Sigmoid colon (tissue), 7 donors: ENCODE results near the gene ZFPM1. TPM values are rescaled to one million over a fixed set of nuclear protein-coding genes. Genes with fewer than 3 reads are reported as not detected.

Experiments
- DNase-seq: peaks from one replicate; pipeline ENCODE4 v3.0.0-alpha.2; 2019
- H3K27ac ChIP-seq, 4 donors: fragments of 200-600 bp; sonication (generic); one replicate each; pipeline ENCODE4 v1.5.1; 2016 to 2019; ENCODE audit warnings: mild to moderate bottlenecking in 1 of 4
- H3K27me3 ChIP-seq, 3 donors: fragments of 200-600 bp; sonication (generic); one replicate each; pipeline ENCODE4 v1.5.1; 2019; ENCODE audit warnings: mild to moderate bottlenecking in 1 of 3
- H3K36me3 ChIP-seq, 4 donors: fragments of 200-600 bp; sonication (generic); one replicate each; pipeline ENCODE4 v1.5.1; 2016 to 2019
- H3K4me1 ChIP-seq, 4 donors: fragments of 200-600 bp; sonication (generic); one replicate each; pipeline ENCODE4 v1.5.1; 2017 to 2019
- H3K4me3 ChIP-seq, 4 donors: fragments of 200-600 bp; sonication (generic); one replicate each; pipeline ENCODE4 v1.5.1; 2017 to 2019; ENCODE audit warnings: mild to moderate bottlenecking in 2 of 4, moderate library complexity in 1 of 4
- H3K9me3 ChIP-seq, 4 donors: fragments of 200-600 bp in 3 of 4; sonication (generic) in 3 of 4; one replicate each; pipeline versions ENCODE4 v1.5.1 to v1.6.1; 2013 to 2019
- CTCF ChIP-seq, 4 experiments: fragments of 450-650 bp in 3 of 4; fragments of 200-600 bp in 1 of 4; IDR thresholded peaks; one replicate each; pipeline ENCODE4 v1.5.1; 2016 to 2019; ENCODE audit warnings: antibody characterized with exemption in 4 of 4, mild to moderate bottlenecking in 3 of 4, moderate library complexity in 2 of 4
- EP300 ChIP-seq, 4 donors: sonication (generic); formaldehyde crosslinking; IDR thresholded peaks; one replicate each; pipeline ENCODE4 v1.6.1; 2017; ENCODE audit warnings: antibody characterized with exemption in 4 of 4
- POLR2A ChIP-seq, 2 donors: fragments of 450-650 bp; IDR thresholded peaks; one replicate each; pipeline ENCODE4 v1.6.1; 2016; ENCODE audit warnings: antibody characterized with exemption in 2 of 2, mild to moderate bottlenecking in 2 of 2, moderate library complexity in 2 of 2
- POLR2AphosphoS5 ChIP-seq, 4 donors: sonication (generic); formaldehyde crosslinking; IDR thresholded peaks; one replicate each; pipeline ENCODE4 v1.6.1; 2017; ENCODE audit warnings: antibody characterized with exemption in 4 of 4
- WGBS, 2 donors: extraction: QIAGEN DNeasy Blood & Tissue Kit; methylation state at CpG; one replicate each; pipeline ENCODE4 v1.1.7; 2013; 5-methylcytosine and 5-hydroxymethylcytosine counted together
- intact Hi-C: fragments of 100-400 bp; cut with DNase I; formaldehyde crosslinking; loops from one replicate; pipeline ENCODE4 v1.15.1; 2023
- polyA plus RNA-seq, 3 donors: library from polyadenylated mRNA; stranded (reverse); fragments of 200-250 nt; gene quantifications; one replicate each; pipeline ENCODE4 v1.2.3, GENCODE V29; 2013
- total RNA-seq, 4 donors: library from RNA; depleted of rRNA; stranded (reverse); fragments of >200 nt; gene quantifications; one replicate each; pipeline ENCODE4 v1.1.0, GENCODE V29; 2016
- donor health status: healthy with polysubstance abuse.
- donor health status: Bipolar disorder and iron deficiency.
- donor health status: healthy.

Gene ZFPM1
- total and polyA plus RNA-seq, 7 donors, result 0.27 to 3.7 (median 0.66) TPM

DNA sequence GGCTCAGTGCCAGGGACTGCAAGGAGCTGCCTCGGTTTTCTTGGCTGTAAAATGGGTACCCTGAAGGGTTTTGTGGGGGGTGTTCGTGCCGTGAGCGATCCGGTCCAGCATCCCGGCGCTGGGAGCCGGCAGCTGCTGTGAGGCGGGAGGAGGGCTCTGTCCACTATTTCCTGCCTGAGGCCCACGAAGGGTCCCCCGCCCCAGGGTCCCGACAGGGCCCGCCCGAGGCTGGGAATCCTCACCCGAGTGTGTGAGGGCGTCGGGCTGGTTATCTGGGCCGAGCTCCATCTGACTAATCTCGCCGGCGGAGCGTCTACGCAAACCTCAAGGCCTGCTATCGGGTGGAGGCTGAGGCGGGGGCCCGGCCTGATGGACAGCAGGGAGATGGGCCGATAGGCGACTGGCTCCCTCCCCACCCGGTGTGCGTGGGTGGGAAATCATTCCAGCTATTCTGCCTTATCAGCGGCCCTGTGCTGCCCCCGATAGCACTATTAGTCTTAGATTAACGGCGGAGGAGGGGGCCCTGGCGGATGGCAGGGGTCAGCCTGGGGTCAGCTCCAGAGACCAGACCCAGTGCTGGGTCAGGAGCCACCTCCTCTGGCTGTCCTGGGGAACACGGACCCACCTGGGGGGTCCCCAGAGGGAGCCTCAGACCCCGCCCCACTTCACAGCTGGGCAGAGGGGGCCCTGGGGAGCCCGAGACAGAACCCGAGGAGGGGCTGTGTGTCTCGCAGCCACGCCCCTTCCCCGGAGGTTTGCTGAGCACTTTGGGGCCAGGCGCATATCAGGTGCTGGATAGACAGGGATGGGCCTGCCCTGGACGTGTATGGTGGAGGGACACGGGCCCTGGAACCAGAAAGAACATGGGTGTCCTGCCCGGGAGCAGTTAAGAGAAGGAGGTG, 44.7 kb downstream of the ZFPM1 start:
- 84 to 87% methylated on average over 46 of the region's 46 CpGs for WGBS, 2 donors
- peaks cover 0 to 31% (median 6%) of the 10 kb centered on the region in 3 donors for H3K27me3 ChIP-seq
- no peak for DNase-seq
- no peaks in the 10 kb centered on the region for H3K9me3 ChIP-seq
- no peak for TF ChIP-seq EP300 (IDR thresholded peaks at IDR 0.05)
- TF ChIP-seq POLR2AphosphoS5 (IDR thresholded peaks at IDR 0.05), result no peak
- H3K4me1 ChIP-seq, result no peaks in the 10 kb centered on the region
- no peak overlapping the region for H3K4me3 ChIP-seq
- H3K36me3 ChIP-seq, result no peaks in the 10 kb centered on the region
- H3K27ac ChIP-seq, result no peak overlapping the region
- intact Hi-C loops, result no loop called here

DNA sequence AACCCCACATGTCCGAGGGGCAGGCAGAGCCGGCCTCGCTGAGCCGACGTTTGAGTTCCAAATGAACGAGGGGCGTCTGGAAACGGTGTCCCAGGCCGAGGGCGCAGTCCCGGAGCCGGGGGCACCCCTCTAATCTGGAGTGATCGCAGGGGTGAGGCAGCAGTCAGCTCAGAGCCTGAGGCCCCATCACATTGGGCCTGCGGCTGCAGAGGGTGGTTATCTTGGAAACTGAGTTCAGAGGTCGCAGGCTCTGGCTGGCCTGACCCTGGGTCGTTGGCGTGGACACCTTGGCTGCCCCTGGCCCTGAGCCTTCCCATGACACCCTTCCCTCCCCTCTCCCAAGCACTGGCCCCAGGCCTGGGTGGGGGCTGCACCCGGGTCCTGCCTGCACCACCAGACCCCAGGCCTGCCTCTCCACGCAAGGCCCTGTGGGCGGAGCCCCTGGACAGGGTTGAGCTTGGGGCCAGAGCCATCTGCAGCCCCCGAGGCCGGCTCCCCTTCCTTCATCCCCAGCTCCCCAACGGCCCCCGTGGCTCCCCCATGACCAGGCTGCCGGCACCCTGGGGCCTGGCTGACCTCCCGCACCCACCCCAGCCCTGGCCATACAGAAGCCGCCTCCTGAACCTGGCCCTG, 45.6 kb downstream of the ZFPM1 start:
- no peak for DNase-seq
- Histone ChIP-seq H3K4me1 (no peaks in the 10 kb centered on the region), H3K27me3 (peaks cover 0 to 31% (median 6%) of the 10 kb centered on the region in 3 donors), H3K27ac (no peak overlapping the region), H3K36me3 (no peaks in the 10 kb centered on the region), H3K4me3 (no peak overlapping the region), H3K9me3 (no peaks in the 10 kb centered on the region)
- intact Hi-C loops, result no loop called here
- WGBS, 2 donors, result 91 to 93% methylated on average over 27 of the region's 27 CpGs
- no peak for TF ChIP-seq EP300 (IDR thresholded peaks at IDR 0.05)

GRCh38 chr16:88499292-88499691, 46.2 kb downstream of the ZFPM1 start:
- no peaks in the 10 kb centered on the region for H3K36me3 ChIP-seq
- TF ChIP-seq POLR2AphosphoS5 (IDR thresholded peaks at IDR 0.05), result no peak
- TF ChIP-seq EP300 (IDR thresholded peaks at IDR 0.05), result no peak
- no peak for TF ChIP-seq POLR2A (IDR thresholded peaks at IDR 0.05)
- no peak for TF ChIP-seq CTCF (IDR thresholded peaks at IDR 0.05)
- intact Hi-C loops, result no loop called here
- no peaks in the 10 kb centered on the region for H3K4me1 ChIP-seq
- H3K4me3 ChIP-seq, result no peak overlapping the region
- WGBS, 2 donors, result 70 to 89% methylated on average over 19 of the region's 19 CpGs
- no peak for DNase-seq
- H3K27ac ChIP-seq, result no peak overlapping the region
- no peaks in the 10 kb centered on the region for H3K9me3 ChIP-seq
- H3K27me3 ChIP-seq, result peaks cover 0 to 31% (median 6%) of the 10 kb centered on the region in 3 donors

GRCh38 chr16:88499836-88500251, 46.8 kb downstream of the ZFPM1 start:
- H3K4me3 ChIP-seq, result no peak overlapping the region
- H3K27ac ChIP-seq, result no peak overlapping the region
- H3K27me3 ChIP-seq, result peaks cover 0 to 31% (median 6%) of the 10 kb centered on the region in 3 donors
- intact Hi-C loops, result no loop called here
- no peak for DNase-seq
- TF ChIP-seq POLR2AphosphoS5 (IDR thresholded peaks at IDR 0.05), result no peak
- no peak for TF ChIP-seq EP300 (IDR thresholded peaks at IDR 0.05)
- no peaks in the 10 kb centered on the region for H3K9me3 ChIP-seq
- no peaks in the 10 kb centered on the region for H3K36me3 ChIP-seq
- no peaks in the 10 kb centered on the region for H3K4me1 ChIP-seq
- 62 to 76% methylated on average over 23 of the region's 23 CpGs for WGBS, 2 donors

GRCh38 chr16:88500255-88500661, 47.2 kb downstream of the ZFPM1 start:
- Histone ChIP-seq H3K4me3 (no peak overlapping the region), H3K27ac (no peak overlapping the region), H3K4me1 (no peaks in the 10 kb centered on the region), H3K27me3 (peaks cover 0 to 31% (median 6%) of the 10 kb centered on the region in 3 donors), H3K9me3 (no peaks in the 10 kb centered on the region), H3K36me3 (no peaks in the 10 kb centered on the region)
- WGBS, 2 donors, result 81 to 89% methylated on average over 17 of the region's 17 CpGs
- intact Hi-C loops, result no loop called here
- no peak for TF ChIP-seq EP300 (IDR thresholded peaks at IDR 0.05)
- TF ChIP-seq CTCF (IDR thresholded peaks at IDR 0.05), result no peak
- TF ChIP-seq POLR2AphosphoS5 (IDR thresholded peaks at IDR 0.05), result no peak
- no peak for TF ChIP-seq POLR2A (IDR thresholded peaks at IDR 0.05)
- DNase-seq, result no peak

- H3K4me1 ChIP-seq, result no peaks in the 10 kb centered on the region
- no peaks in the 10 kb centered on the region for H3K36me3 ChIP-seq
- intact Hi-C loops, result no loop called here
- WGBS, 2 donors, result 94 to 95% methylated on average over 15 of the region's 15 CpGs
- DNase-seq, result no peak
- TF ChIP-seq POLR2A (IDR thresholded peaks at IDR 0.05), result no peak
- no peak for TF ChIP-seq EP300 (IDR thresholded peaks at IDR 0.05)
- no peak for TF ChIP-seq POLR2AphosphoS5 (IDR thresholded peaks at IDR 0.05)
- no peak for TF ChIP-seq CTCF (IDR thresholded peaks at IDR 0.05)
- H3K9me3 ChIP-seq, result no peaks in the 10 kb centered on the region
- no peak overlapping the region for H3K27ac ChIP-seq
- H3K4me3 ChIP-seq, result no peak overlapping the region
- H3K27me3 ChIP-seq, result peaks cover 0 to 27% (median 6%) of the 10 kb centered on the region in 3 donors
Measured at GRCh38 chr16:88502371-88502770, 49.3 kb downstream of the ZFPM1 start.
